SW 1271 (cell line): ENCODE data around the gene TOP1.
A peak's percentile ranks its signal among the peaks of the same experiment; 100 is the strongest.

Experiments
- DNase-seq, 2 experiments: peaks; one replicate each; lab custom pipeline; 2025; lab: John Stamatoyannopoulos, UW

TOP1 gene

DNA sequence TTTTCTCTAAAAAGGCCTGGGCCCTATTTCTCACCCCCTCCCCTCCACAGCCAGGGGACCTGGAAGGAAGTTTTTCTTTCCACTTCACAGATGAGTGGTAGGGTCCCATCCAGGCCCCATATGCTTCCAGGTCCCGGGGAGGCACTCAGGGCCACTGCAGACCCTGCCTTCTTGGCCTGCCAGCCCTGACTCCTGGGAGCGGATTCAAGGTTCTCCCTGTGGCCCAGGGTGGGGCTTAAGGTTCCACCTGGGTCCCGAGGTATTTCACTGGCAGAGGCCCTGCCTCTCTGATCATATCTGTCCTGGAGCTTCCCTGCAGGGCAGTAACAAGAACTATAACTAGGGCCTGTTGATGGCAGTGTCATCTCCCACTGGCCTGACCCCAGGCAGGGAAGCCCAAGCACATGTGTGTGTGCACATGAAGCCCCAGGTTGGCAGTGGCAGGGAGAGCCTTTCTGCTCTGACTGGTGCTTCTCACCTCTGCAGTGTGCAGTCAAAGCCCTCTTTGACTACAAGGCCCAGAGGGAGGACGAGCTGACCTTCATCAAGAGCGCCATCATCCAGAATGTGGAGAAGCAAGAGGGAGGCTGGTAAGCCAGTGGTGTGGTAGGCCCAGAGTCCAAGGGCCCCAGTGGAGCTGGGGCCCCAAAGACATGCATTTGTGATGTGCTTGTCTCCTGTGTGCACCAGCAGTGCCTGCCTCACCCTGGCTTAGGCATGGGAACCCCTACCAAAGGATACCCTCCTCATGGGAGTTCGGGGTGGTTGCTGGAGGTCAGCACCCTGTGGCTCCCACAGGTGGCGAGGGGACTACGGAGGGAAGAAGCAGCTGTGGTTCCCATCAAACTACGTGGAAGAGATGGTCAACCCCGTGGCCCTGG is 139.9 kb downstream of the TOP1 start:
- DNase-seq: no peak

DNA sequence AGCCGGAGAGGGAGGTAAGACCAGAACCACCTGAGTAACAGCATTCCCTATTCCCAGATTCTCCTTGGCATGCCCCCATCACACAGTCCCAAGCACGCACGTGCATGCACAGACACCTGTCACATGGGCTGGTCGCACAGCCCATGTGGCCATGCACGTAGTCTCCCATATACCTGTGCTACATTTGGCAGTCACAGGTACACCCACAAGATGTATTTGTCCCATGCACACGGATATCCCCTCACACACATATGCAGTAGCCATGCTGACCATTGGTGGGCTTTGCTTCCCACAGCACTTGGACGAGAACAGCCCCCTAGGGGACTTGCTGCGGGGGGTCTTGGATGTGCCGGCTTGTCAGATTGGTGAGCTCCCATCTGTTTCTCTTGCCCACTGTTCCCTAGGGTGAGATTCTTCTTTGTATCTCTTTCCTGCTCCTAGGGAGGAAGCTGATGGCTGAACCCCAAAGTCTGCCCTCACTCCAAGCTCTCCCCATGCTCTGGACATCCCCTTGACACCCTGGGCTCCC is 140.6 kb downstream of the TOP1 start:
- DNase-seq: no peak

DNA sequence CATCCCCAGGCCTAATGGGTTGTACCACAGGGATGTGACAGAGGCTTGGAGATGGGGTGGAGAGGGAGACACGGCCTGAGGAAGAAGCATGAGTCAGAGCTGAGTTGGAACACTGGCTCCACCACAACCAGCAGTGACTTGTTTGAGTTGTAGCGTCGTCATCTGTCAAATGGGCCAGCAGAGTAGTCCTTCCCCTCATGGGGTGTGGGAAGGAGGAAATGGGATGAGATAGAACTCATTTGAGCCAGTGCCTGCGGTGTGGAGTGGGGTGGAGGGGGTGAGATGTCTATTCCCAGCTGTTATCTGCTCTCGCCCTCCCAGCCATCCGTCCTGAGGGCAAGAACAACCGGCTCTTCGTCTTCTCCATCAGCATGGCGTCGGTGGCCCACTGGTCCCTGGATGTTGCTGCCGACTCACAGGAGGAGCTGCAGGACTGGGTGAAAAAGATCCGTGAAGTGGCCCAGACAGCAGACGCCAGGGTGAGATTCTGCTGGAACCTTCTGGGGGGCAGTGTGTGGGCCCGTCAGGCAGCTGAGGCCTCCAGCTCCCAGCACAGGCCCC is 141.2 kb downstream of the TOP1 start:
- DNase-seq: no peak

- no peak for DNase-seq
Observed at GRCh38 chr20:41170386-41171105, 141.9 kb downstream of the TOP1 start.

GRCh38 chr20:41171736-41172295 is 143.2 kb downstream of the TOP1 start:
- DNase-seq: no peak

DNA sequence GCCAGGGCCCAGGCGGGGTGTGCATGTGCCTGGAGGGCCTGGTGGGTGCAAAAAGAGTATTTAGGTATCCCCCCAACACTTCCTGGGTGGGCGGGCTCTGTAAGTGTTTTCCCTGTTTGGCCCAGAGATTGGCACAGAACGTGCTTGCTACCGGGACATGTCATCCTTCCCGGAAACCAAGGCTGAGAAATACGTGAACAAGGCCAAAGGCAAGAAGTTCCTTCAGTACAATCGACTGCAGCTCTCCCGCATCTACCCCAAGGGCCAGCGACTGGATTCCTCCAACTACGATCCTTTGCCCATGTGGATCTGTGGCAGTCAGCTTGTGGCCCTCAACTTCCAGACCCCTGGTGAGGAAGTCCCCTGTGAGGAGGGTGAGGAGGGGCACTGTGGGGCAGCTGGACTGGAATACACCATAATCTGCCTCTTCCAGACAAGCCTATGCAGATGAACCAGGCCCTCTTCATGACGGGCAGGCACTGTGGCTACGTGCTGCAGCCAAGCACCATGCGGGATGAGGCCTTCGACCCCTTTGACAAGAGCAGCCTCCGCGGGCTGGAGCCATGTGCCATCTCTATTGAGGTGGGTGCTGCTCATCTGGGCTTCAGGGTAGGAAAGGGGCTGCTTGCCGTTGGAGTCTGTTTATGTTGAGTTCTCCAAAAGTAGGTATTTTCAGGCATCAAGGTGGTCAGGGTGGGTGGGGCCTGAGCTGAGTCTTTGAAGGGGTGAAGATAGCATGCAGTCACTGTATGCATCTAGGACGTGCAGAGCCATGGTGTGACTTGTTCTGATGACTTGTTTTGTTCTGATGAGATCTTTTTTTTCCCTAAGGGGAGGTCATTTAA is 143.9 kb downstream of the TOP1 start:
- no peak for DNase-seq

- peak in 1 of 2 experiments; percentile 54 for DNase-seq
Observed at GRCh38 chr20:41173161-41173721, 144.6 kb downstream of the TOP1 start.

DNA sequence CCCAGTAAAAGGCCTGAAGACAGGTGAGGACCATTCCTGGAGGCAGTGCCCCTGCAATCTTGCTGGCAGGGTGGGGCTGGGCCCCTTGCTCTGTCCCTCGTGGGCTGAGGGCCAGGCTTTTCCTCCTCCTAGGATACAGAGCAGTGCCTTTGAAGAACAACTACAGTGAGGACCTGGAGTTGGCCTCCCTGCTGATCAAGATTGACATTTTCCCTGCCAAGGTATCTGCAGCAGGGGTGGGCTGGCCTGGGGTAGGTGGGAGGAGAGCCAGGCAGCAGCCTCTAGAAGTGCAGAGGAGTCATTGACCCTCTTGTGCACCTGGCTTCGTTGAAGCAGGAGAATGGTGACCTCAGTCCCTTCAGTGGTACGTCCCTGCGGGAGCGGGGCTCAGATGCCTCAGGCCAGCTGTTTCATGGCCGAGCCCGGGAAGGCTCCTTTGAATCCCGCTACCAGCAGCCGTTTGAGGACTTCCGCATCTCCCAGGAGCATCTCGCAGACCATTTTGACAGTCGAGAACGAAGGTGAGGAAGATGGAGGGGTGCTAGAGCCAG is 145.2 kb downstream of the TOP1 start:
- DNase-seq: no peak
